ENCODE results near the gene IL6R.

IL6R gene

DNA sequence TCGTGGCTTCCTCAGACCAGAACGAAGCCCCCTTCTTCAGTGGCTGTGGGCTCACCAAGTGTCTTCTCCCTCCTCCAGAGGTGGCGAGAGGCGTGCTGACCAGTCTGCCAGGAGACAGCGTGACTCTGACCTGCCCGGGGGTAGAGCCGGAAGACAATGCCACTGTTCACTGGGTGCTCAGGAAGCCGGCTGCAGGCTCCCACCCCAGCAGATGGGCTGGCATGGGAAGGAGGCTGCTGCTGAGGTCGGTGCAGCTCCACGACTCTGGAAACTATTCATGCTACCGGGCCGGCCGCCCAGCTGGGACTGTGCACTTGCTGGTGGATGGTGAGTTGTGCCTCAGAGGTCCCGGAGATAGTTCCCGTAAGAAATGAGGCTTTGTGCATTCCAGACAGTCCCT, 24.0 kb downstream of the IL6R start:
- Histone ChIP-seq H3K27ac (ENCODE audit: low read length) (peak overlapping the region; percentile 34), H3K4me3 (ENCODE audit: low read depth in 1 of 2, low read length in 2 of 2) (no peak overlapping the region), H3K27me3 (ENCODE audit: low read depth, low read length) (no peaks in the 10 kb centered on the region), H3K36me3 (ENCODE audit: control insufficient read depth in 1 of 2, insufficient read depth in 2 of 2, low read length in 2 of 2) (peaks cover 5 to 12% of the 10 kb centered on the region in 2 donors), H3K9me3 (ENCODE audit: control insufficient read depth in 1 of 2, low read length in 2 of 2) (no peaks in the 10 kb centered on the region), H3K4me1 (ENCODE audit: control insufficient read depth in 1 of 2, insufficient read depth in 2 of 2, low read length in 2 of 2) (peaks cover 49 to 51% of the 10 kb centered on the region in 2 donors)

- H3K4me1 ChIP-seq (ENCODE audit: control insufficient read depth in 1 of 2, insufficient read depth in 2 of 2, low read length in 2 of 2), result peaks cover 44 to 45% of the 10 kb centered on the region in 2 donors
Measured at GRCh38 chr1:154429841-154430611, 24.9 kb downstream of the IL6R start.

DNA sequence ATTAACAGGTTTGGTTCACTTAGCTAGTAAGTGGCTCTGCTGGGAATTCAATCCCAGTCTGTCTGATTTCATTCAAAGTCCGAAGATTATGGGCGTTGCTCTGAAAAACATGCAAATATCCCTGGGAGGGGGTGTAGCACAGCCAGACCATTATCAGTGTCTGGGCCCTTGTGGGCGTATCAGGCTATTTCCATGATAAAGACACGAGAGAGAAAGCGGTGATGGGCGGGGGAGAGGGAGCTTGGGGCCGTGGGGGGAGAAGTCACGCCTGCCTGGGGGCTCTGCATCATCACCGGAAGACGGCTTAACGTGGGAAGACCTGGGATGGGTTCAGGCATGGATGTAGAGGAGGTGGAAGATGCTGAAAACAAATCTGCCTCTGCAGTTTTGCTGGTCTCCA, 25.8 kb downstream of the IL6R start:
- Histone ChIP-seq H3K4me1 (ENCODE audit: control insufficient read depth in 1 of 2, insufficient read depth in 2 of 2, low read length in 2 of 2) (peaks cover 44 to 49% of the 10 kb centered on the region in 2 donors), H3K27me3 (ENCODE audit: low read depth, low read length) (no peaks in the 10 kb centered on the region), H3K27ac (ENCODE audit: low read length) (peak overlapping the region; percentile 58), H3K4me3 (ENCODE audit: low read depth in 1 of 2, low read length in 2 of 2) (no peak overlapping the region), H3K9me3 (ENCODE audit: control insufficient read depth in 1 of 2, low read length in 2 of 2) (no peaks in the 10 kb centered on the region), H3K36me3 (ENCODE audit: control insufficient read depth in 1 of 2, insufficient read depth in 2 of 2, low read length in 2 of 2) (peaks cover 5 to 15% of the 10 kb centered on the region in 2 donors)

More at GRCh38 chr1:154429841-154430611, 24.9 kb downstream of the IL6R start:
- Histone ChIP-seq H3K27ac (ENCODE audit: low read length) (peak overlapping the region; percentile 36), H3K4me3 (ENCODE audit: low read depth in 1 of 2, low read length in 2 of 2) (no peak overlapping the region), H3K36me3 (ENCODE audit: control insufficient read depth in 1 of 2, insufficient read depth in 2 of 2, low read length in 2 of 2) (peaks cover 5 to 12% of the 10 kb centered on the region in 2 donors), H3K27me3 (ENCODE audit: low read depth, low read length) (no peaks in the 10 kb centered on the region), H3K9me3 (ENCODE audit: control insufficient read depth in 1 of 2, low read length in 2 of 2) (no peaks in the 10 kb centered on the region)

- Histone ChIP-seq H3K9me3 (ENCODE audit: control insufficient read depth in 1 of 2, low read length in 2 of 2) (no peaks in the 10 kb centered on the region), H3K36me3 (ENCODE audit: control insufficient read depth in 1 of 2, insufficient read depth in 2 of 2, low read length in 2 of 2) (peaks cover 5 to 16% of the 10 kb centered on the region in 2 donors), H3K4me3 (ENCODE audit: low read depth in 1 of 2, low read length in 2 of 2) (no peak overlapping the region), H3K27ac (ENCODE audit: low read length) (peak overlapping the region; percentile 58), H3K4me1 (ENCODE audit: control insufficient read depth in 1 of 2, insufficient read depth in 2 of 2, low read length in 2 of 2) (peaks cover 44 to 48% of the 10 kb centered on the region in 2 donors), H3K27me3 (ENCODE audit: low read depth, low read length) (no peaks in the 10 kb centered on the region)
Measured at GRCh38 chr1:154431586-154432373, 26.6 kb downstream of the IL6R start.

DNA sequence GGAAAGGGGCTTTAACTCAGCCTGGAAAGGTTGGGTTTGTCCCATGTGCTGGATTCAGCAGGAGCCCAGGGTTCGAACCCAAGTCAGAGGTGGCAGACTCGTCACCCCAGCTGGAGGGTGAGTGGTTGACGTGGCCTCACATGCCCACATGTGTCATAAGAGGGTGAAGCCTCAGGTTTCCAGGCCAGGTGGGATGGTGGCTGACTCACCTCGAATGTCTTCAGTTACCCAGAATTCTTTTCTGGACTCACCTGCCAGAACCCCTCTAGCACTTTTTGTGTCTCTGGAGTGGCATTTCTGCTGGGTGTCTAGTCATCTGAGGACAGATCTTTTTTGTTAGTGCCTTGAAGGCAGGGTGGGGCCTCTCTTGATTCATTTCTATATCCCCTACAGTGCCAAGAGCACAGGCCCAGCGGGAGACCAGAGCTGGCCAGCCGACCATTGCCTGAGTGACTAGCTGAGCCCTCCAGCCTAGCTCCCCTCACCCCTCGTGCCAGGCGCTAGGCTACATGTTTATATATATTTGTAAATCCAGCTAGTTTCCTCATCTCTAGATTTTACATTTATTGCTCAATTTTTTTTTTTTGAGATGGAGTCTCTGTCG, 28.1 kb downstream of the IL6R start:
- H3K36me3 ChIP-seq (ENCODE audit: control insufficient read depth in 1 of 2, insufficient read depth in 2 of 2, low read length in 2 of 2), result peaks cover 5 to 21% of the 10 kb centered on the region in 2 donors
- H3K27ac ChIP-seq (ENCODE audit: low read length), result peak overlapping the region; percentile 71
- H3K4me1 ChIP-seq (ENCODE audit: control insufficient read depth in 1 of 2, insufficient read depth in 2 of 2, low read length in 2 of 2), result peaks cover 33% of the 10 kb centered on the region in 2 donors
- no peaks in the 10 kb centered on the region for H3K9me3 ChIP-seq (ENCODE audit: control insufficient read depth in 1 of 2, low read length in 2 of 2)
- no peaks in the 10 kb centered on the region for H3K27me3 ChIP-seq (ENCODE audit: low read depth, low read length)
- no peak overlapping the region for H3K4me3 ChIP-seq (ENCODE audit: low read depth in 1 of 2, low read length in 2 of 2)

DNA sequence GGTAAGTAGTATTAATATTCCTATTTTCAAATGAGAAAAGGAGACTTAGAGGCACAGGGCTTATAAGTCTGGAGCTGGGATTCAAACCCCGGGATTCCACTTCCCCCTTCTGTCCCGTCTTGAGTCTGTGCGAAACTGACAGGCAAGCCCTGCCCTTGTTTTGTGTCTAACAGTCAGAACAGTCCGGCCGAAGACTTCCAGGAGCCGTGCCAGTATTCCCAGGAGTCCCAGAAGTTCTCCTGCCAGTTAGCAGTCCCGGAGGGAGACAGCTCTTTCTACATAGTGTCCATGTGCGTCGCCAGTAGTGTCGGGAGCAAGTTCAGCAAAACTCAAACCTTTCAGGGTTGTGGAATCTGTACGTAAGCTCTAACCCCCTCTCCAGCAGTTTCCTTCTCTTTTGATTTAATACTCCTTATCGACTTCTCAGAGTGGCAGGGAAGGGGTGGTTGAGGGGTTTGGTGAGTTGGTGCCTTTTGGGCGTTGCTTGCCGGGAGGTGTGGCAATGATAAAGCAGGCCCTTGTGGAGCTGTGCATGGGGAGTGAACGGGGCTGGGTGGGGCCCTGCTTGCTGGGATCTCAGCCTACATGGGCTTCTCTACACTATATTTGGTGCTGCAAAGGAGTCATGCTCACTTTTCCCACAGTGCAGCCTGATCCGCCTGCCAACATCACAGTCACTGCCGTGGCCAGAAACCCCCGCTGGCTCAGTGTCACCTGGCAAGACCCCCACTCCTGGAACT, 29.4 kb downstream of the IL6R start:
- H3K4me3 ChIP-seq (ENCODE audit: low read depth in 1 of 2, low read length in 2 of 2), result peak overlapping the region; percentile 24 to 47
- H3K27ac ChIP-seq (ENCODE audit: low read length), result peak overlapping the region; percentile 93
- no peaks in the 10 kb centered on the region for H3K27me3 ChIP-seq (ENCODE audit: low read depth, low read length)
- H3K36me3 ChIP-seq (ENCODE audit: control insufficient read depth in 1 of 2, insufficient read depth in 2 of 2, low read length in 2 of 2), result peaks cover under 1 to 21% of the 10 kb centered on the region in 2 donors
- peaks cover 22 to 28% of the 10 kb centered on the region in 2 donors for H3K4me1 ChIP-seq (ENCODE audit: control insufficient read depth in 1 of 2, insufficient read depth in 2 of 2, low read length in 2 of 2)
- no peaks in the 10 kb centered on the region for H3K9me3 ChIP-seq (ENCODE audit: control insufficient read depth in 1 of 2, low read length in 2 of 2)

DNA sequence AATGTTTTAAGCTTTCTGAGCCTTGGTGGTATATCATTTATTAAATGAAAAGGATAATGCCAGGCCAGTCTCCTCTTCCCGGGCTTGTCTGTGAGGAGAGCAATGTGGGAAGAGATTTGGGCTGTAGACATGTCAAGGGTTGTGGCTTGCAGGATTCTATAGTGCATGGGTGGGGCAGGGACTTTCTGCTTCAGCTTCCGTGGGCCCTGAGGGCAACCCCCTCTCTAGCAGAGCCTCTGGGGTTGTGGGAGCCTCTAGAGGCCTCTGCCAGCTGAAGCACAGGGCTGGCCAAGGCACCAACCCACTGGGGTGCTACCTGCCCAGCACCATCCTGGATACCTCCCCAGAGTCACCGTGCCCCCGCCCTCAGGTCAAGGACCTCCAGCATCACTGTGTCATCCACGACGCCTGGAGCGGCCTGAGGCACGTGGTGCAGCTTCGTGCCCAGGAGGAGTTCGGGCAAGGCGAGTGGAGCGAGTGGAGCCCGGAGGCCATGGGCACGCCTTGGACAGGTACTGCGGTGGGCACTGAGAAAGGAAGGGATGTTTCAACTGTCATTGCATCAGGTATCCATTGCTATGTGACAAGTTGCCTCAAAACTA, 30.6 kb downstream of the IL6R start:
- H3K36me3 ChIP-seq (ENCODE audit: control insufficient read depth in 1 of 2, insufficient read depth in 2 of 2, low read length in 2 of 2), result peaks cover 0 to 10% of the 10 kb centered on the region in 2 donors
- no peaks in the 10 kb centered on the region for H3K9me3 ChIP-seq (ENCODE audit: control insufficient read depth in 1 of 2, low read length in 2 of 2)
- peak overlapping the region in 1 of 2 donors; percentile 47 for H3K4me3 ChIP-seq (ENCODE audit: low read depth in 1 of 2, low read length in 2 of 2)
- H3K27me3 ChIP-seq (ENCODE audit: low read depth, low read length), result no peaks in the 10 kb centered on the region
- peak overlapping the region; percentile 93 for H3K27ac ChIP-seq (ENCODE audit: low read length)
- H3K4me1 ChIP-seq (ENCODE audit: control insufficient read depth in 1 of 2, insufficient read depth in 2 of 2, low read length in 2 of 2), result peaks cover 17 to 22% of the 10 kb centered on the region in 2 donors

GRCh38 chr1:154436433-154436832, 31.3 kb downstream of the IL6R start:
- H3K4me3 ChIP-seq (ENCODE audit: low read depth in 1 of 2, low read length in 2 of 2), result peak overlapping the region in 1 of 2 donors; percentile 11
- H3K4me1 ChIP-seq (ENCODE audit: control insufficient read depth in 1 of 2, insufficient read depth in 2 of 2, low read length in 2 of 2), result peaks cover 11 to 20% of the 10 kb centered on the region in 2 donors
- H3K27me3 ChIP-seq (ENCODE audit: low read depth, low read length), result no peaks in the 10 kb centered on the region
- H3K36me3 ChIP-seq (ENCODE audit: control insufficient read depth in 1 of 2, insufficient read depth in 2 of 2, low read length in 2 of 2), result peaks cover 6 to 14% of the 10 kb centered on the region in 2 donors
- H3K27ac ChIP-seq (ENCODE audit: low read length), result no peak overlapping the region
- H3K9me3 ChIP-seq (ENCODE audit: control insufficient read depth in 1 of 2, low read length in 2 of 2), result no peaks in the 10 kb centered on the region

GRCh38 chr1:154440036-154440804, 35.1 kb downstream of the IL6R start:
- Histone ChIP-seq H3K4me3 (ENCODE audit: low read depth in 1 of 2, low read length in 2 of 2) (no peak overlapping the region), H3K27ac (ENCODE audit: low read length) (no peak overlapping the region), H3K27me3 (ENCODE audit: low read depth, low read length) (no peaks in the 10 kb centered on the region), H3K4me1 (ENCODE audit: control insufficient read depth in 1 of 2, insufficient read depth in 2 of 2, low read length in 2 of 2) (peaks cover 3 to 4% of the 10 kb centered on the region in 2 donors), H3K9me3 (ENCODE audit: control insufficient read depth in 1 of 2, low read length in 2 of 2) (no peaks in the 10 kb centered on the region), H3K36me3 (ENCODE audit: control insufficient read depth in 1 of 2, insufficient read depth in 2 of 2, low read length in 2 of 2) (peaks cover 19 to 26% of the 10 kb centered on the region in 2 donors)

Data from muscle layer of duodenum (tissue), 2 donors.